Effector memory CD4-positive, alpha-beta T cell (primary cell): ENCODE measurements around the gene ARL15.

Source experiments
- DNase-seq, 3 donors: peaks; one replicate each; pipeline ENCODE4 v3.0.0-alpha.2; 2020
- H3K27ac ChIP-seq: 2 replicates; pipeline ENCODE4 v1.7.0; 2013; ENCODE audit warnings: mild to moderate bottlenecking, low read length, moderate library complexity; ENCODE audit not compliant: insufficient read depth, poor library complexity, severe bottlenecking
- H3K27me3 ChIP-seq: replicated peaks from 2 replicates; pipeline ENCODE4 v1.7.0; 2013; ENCODE audit warnings: mild to moderate bottlenecking, low read length; ENCODE audit not compliant: insufficient read depth, control insufficient read depth, poor library complexity, severe bottlenecking
- H3K36me3 ChIP-seq: 2 replicates; pipeline ENCODE4 v1.7.0; 2013; ENCODE audit warnings: mild to moderate bottlenecking, low read length, moderate library complexity; ENCODE audit not compliant: control insufficient read depth, insufficient read depth
- H3K4me1 ChIP-seq: 2 replicates; pipeline ENCODE4 v1.7.0; 2013; ENCODE audit warnings: low read length, mild to moderate bottlenecking; ENCODE audit not compliant: control insufficient read depth, insufficient read depth, poor library complexity, severe bottlenecking
- H3K4me3 ChIP-seq: 2 replicates; pipeline ENCODE4 v1.7.0; 2013; ENCODE audit warnings: low read length, low read depth, mild to moderate bottlenecking; ENCODE audit not compliant: insufficient read depth, poor library complexity, severe bottlenecking
- H3K9me3 ChIP-seq: 2 replicates; pipeline ENCODE4 v1.7.0; 2013; ENCODE audit warnings: mild to moderate bottlenecking, low read length, moderate library complexity; ENCODE audit not compliant: control insufficient read depth

Gene ARL15

DNA sequence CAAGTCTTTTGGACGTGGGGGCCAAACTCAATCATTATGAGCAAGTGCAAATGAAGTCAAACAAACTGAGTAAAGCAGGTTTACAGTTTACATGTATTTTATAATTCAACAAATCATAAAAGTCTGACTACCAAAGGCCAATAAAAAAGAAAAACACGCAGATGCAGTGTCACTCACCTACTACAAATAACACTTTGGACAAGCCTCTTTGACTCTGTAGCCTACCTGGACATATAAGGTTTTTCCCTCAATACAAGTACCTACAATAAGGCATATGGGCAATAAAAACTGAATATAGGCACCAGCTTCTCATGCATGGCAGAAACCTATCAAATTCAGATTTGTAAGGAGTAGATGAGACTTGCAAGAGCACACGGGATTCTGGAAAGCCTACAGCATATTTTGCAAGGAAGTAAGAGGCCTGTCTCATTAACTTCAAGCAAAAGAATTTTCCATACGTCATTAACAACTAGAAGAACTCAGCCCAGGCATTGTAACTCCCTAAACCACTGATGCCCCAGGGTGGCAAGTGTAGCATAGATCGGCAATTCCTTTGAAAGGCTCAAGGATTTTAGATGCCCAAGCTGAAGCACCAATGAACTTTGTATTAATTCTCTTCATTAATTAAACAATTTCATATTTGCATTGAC, 21.7 kb downstream of the ARL15 start:
- no peak for DNase-seq
- Histone ChIP-seq H3K27ac (no peak overlapping the region), H3K4me3 (no peak overlapping the region), H3K27me3 (no peaks in the 10 kb centered on the region), H3K9me3 (no peaks in the 10 kb centered on the region), H3K36me3 (no peaks in the 10 kb centered on the region), H3K4me1 (no peaks in the 10 kb centered on the region)

DNA sequence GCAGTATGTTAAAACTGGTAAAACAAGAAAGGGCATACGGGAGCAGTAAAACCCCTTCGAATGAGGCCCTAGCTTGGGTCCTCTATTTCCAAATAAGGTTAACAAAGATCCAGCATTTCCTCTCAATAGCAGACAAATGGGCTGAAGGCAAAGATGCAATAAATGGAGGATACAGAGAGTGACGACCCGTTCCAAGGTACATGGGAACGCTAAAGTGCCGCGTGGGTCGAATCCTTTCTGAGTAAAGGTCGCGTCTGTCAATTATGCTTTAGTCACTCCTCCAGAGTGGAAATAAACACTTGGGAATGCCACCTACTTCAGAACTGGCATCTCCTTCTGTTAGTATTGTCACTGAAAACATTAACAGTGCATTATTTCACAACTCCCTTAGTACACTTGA, 24.7 kb downstream of the ARL15 start:
- no peak overlapping the region for H3K27ac ChIP-seq
- H3K4me3 ChIP-seq = no peak overlapping the region
- H3K4me1 ChIP-seq = no peaks in the 10 kb centered on the region
- no peaks in the 10 kb centered on the region for H3K27me3 ChIP-seq
- no peaks in the 10 kb centered on the region for H3K9me3 ChIP-seq
- no peak for DNase-seq
- H3K36me3 ChIP-seq = no peaks in the 10 kb centered on the region

DNA sequence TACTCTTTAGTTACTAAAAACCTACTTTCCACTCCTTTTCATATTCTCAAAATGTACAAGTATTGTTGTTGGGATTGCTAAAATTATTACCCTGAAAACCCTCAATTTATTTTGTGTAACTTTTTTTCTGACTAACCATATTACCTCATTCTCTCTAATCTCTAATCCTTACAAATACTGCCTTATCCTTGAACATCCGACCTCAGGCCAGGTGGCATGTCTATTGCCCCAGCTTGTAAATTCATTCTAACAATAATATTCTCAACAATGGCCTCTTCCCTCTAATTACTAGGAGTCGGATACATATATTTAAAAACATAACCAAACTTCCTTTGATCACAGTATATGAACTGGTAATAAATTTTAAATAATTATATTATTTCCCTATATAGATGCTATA, 25.8 kb downstream of the ARL15 start:
- Histone ChIP-seq H3K27ac (no peak overlapping the region), H3K27me3 (no peaks in the 10 kb centered on the region), H3K4me3 (no peak overlapping the region), H3K9me3 (no peaks in the 10 kb centered on the region), H3K4me1 (no peaks in the 10 kb centered on the region), H3K36me3 (no peaks in the 10 kb centered on the region)
- no peak for DNase-seq

- no peaks in the 10 kb centered on the region for H3K36me3 ChIP-seq
- DNase-seq = no peak
- H3K4me1 ChIP-seq = peaks cover 2% of the 10 kb centered on the region
- H3K4me3 ChIP-seq = no peak overlapping the region
- no peaks in the 10 kb centered on the region for H3K27me3 ChIP-seq
- H3K27ac ChIP-seq = no peak overlapping the region
- no peaks in the 10 kb centered on the region for H3K9me3 ChIP-seq
These were observed 27.5 kb downstream of the ARL15 start for GRCh38 chr5:54282876-54283275.

DNA sequence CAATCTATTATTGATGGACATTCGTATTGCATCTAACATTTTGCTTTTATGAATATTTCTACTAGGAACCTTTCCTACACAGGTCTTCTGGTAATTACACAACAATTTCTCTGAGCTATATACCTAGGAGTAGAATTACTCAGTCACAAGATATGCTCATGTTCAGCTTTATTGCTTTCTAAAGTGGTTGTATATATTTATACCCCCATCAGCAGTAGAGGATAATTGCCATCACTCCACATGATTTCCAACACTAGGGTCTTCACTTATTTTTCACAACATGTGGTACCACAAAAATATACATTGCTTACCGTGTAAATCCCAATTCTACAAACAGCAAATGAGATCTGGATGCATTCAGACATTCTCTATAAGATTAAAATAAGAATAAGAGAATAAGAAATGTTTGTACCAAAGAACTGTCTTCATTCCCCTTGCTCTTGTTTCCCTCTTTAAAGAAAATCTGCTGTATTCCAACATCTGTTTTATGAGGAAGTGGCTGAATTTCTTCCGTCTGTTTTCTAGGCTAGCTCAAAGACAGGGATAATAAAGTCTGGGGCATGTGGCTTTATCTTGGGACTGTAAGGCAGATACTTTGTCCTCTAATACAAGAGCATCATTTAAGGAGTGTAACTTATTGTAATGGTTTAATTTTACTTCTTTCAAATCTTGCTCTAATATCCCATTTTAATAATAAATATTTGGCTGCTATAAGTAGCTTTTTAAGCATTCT, 28.2 kb downstream of the ARL15 start:
- Histone ChIP-seq H3K4me3 (no peak overlapping the region), H3K9me3 (no peaks in the 10 kb centered on the region), H3K36me3 (no peaks in the 10 kb centered on the region), H3K27ac (no peak overlapping the region), H3K4me1 (peaks cover 2% of the 10 kb centered on the region), H3K27me3 (no peaks in the 10 kb centered on the region)
- no peak for DNase-seq

DNA sequence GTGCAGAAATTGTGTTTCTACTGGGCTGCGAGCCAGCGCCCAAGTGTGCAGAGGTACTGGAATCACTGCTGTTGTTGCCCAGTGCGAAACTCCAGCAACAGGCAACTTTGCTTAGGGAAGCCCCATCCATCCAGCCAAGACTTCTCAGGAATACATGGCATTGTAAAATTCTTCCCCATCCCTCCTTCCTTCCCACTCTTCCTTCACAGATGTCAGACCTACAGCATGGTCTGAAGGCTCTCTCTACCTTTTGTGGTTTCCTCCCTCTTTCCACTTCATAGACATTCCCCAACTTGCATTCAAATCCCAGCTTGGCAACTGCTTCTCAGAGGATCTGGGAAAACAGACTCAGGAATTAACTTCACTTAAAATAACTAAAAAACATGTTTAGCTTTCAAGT, 30.4 kb downstream of the ARL15 start:
- Histone ChIP-seq H3K4me1 (peaks cover 2% of the 10 kb centered on the region), H3K27me3 (no peaks in the 10 kb centered on the region), H3K4me3 (no peak overlapping the region), H3K9me3 (no peaks in the 10 kb centered on the region), H3K27ac (no peak overlapping the region), H3K36me3 (no peaks in the 10 kb centered on the region)
- no peak for DNase-seq

DNA sequence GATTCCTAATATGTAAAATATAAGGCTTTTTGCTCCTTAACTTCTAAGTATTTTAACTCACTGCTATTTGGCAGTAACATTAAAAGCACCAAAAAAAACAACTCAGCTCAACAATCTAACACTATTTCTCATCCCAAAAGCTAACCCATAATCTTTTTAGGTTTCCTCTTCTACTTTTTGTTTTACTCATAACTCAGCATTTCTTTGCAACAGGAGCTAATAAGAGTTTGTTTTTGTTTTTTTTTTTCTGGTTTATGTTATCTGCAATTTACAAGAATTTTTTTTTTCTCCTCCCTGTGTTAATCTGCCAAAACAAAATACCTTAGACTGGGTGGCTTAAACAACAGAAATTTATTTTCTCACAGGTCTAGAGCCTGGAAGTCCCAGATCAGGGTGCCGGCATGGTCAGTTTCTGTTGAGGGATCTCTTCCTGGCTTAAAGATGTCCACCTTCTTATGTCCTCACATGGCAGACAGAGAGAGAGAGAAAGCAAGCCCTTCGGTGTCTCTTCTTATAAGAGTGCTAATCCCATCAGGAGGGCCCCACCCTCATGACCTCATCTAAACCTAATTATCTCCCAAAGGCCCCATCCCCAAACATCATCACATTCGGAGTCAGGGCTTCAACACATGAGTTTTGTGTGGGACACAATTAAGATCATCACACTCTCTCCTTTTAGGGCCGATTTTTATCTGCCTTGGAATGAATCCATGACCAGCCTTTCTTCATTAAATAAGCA, 31.2 kb downstream of the ARL15 start:
- no peak overlapping the region for H3K4me3 ChIP-seq
- H3K4me1 ChIP-seq = peaks cover 2% of the 10 kb centered on the region
- H3K27me3 ChIP-seq = no peaks in the 10 kb centered on the region
- no peaks in the 10 kb centered on the region for H3K36me3 ChIP-seq
- no peak for DNase-seq
- H3K27ac ChIP-seq = no peak overlapping the region
- H3K9me3 ChIP-seq = no peaks in the 10 kb centered on the region

- H3K27ac ChIP-seq = no peak overlapping the region
- no peaks in the 10 kb centered on the region for H3K36me3 ChIP-seq
- peaks cover 2% of the 10 kb centered on the region for H3K4me1 ChIP-seq
- no peaks in the 10 kb centered on the region for H3K27me3 ChIP-seq
- H3K9me3 ChIP-seq = no peaks in the 10 kb centered on the region
- no peak overlapping the region for H3K4me3 ChIP-seq
- DNase-seq = no peak
These were observed 32.1 kb downstream of the ARL15 start for GRCh38 chr5:54278036-54278830.

DNA sequence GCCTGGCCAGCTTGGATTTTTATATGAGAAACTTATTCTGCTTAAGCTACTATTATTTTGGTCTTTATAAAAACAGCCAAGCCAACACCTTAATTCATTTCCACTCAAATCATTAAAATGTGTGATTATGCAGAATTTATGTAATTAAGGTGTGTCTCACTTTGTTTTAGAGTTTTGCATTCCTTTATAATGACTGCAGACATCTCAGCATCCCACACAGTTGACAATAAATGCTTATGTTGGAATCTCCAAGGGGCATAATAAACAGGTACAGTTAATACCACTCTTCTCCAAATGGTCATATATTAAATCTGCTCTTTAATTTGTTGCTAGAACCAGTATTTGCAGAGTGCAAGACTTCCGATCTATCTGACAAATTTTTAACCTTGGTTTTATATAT, 34.3 kb downstream of the ARL15 start:
- Histone ChIP-seq H3K4me1 (peaks cover 2% of the 10 kb centered on the region), H3K9me3 (no peaks in the 10 kb centered on the region), H3K27me3 (no peaks in the 10 kb centered on the region), H3K4me3 (no peak overlapping the region), H3K36me3 (no peaks in the 10 kb centered on the region), H3K27ac (no peak overlapping the region)
- no peak for DNase-seq
